GM19463 (cell line): ENCODE measurements around the gene PCSK6.

ENCODE experiments used
- ATAC-seq: cut with Tn5 transposase; IDR thresholded peaks from one replicate; pipeline ENCODE4 v1.9.1; 2021; ENCODE audit warnings: mild to moderate bottlenecking, moderate library complexity; ENCODE audit not compliant: unreplicated experiment

PCSK6 gene

GRCh38 chr15:101317336-101317872 lies 172.1 kb downstream of the PCSK6 start:
- no peak for ATAC-seq

- ATAC-seq, result no peak
Measured at GRCh38 chr15:101316529-101316928, 173.0 kb downstream of the PCSK6 start.

- no peak for ATAC-seq
Measured at GRCh38 chr15:101315736-101316135, 173.8 kb downstream of the PCSK6 start.

GRCh38 chr15:101314336-101315125 lies 175.0 kb downstream of the PCSK6 start:
- ATAC-seq, result no peak

GRCh38 chr15:101313041-101313761 lies 176.3 kb downstream of the PCSK6 start:
- no peak for ATAC-seq

- no peak for ATAC-seq
Measured at GRCh38 chr15:101310508-101310907, 179.0 kb downstream of the PCSK6 start.

GRCh38 chr15:101310161-101310480 lies 179.4 kb downstream of the PCSK6 start:
- ATAC-seq, result no peak

GRCh38 chr15:101309436-101310160 lies 179.9 kb downstream of the PCSK6 start:
- ATAC-seq, result no peak

- no peak for ATAC-seq
Measured at GRCh38 chr15:101308604-101309435, 180.7 kb downstream of the PCSK6 start.

GRCh38 chr15:101307897-101308603 lies 181.5 kb downstream of the PCSK6 start:
- no peak for ATAC-seq

- no peak for ATAC-seq
Measured at GRCh38 chr15:101307048-101307896, 182.2 kb downstream of the PCSK6 start.

GRCh38 chr15:101306341-101307047 lies 183.0 kb downstream of the PCSK6 start:
- no peak for ATAC-seq

- ATAC-seq, result no peak
Measured at GRCh38 chr15:101305820-101306255, 183.7 kb downstream of the PCSK6 start.

- no peak for ATAC-seq
Measured at GRCh38 chr15:101303408-101303807, 186.1 kb downstream of the PCSK6 start.

GRCh38 chr15:101296418-101297405 lies 192.8 kb downstream of the PCSK6 start:
- ATAC-seq, result no peak

- no peak for ATAC-seq
Measured at GRCh38 chr15:101295607-101296161, 193.8 kb downstream of the PCSK6 start.
